HG02852 (cell line): ENCODE measurements around the gene ADAMTS2.
"Not testable (repeated sequence)": the region's sequence is repeated elsewhere in the genome, so short reads cannot be mapped to it uniquely, and the experiment has no call there.

Experiments used
- ATAC-seq: cut with Tn5 transposase; IDR thresholded peaks from one replicate; pipeline ENCODE4 v1.9.1; 2021; ENCODE audit warnings: mild to moderate bottlenecking, moderate library complexity; ENCODE audit not compliant: unreplicated experiment

The ADAMTS2 gene

GRCh38 chr5:179118756-179119414 lies 226.4 kb downstream of the ADAMTS2 start:
- ATAC-seq: no peak

- no peak for ATAC-seq
Observed at GRCh38 chr5:179118338-179118737, 226.9 kb downstream of the ADAMTS2 start.

- ATAC-seq: no peak
Observed at GRCh38 chr5:179115845-179116524, 229.3 kb downstream of the ADAMTS2 start.

GRCh38 chr5:179115307-179115706 lies 230.0 kb downstream of the ADAMTS2 start:
- no peak for ATAC-seq

GRCh38 chr5:179114756-179115155 lies 230.5 kb downstream of the ADAMTS2 start:
- no peak for ATAC-seq

- ATAC-seq: no peak
Observed at GRCh38 chr5:179113945-179114641, 231.2 kb downstream of the ADAMTS2 start.

- ATAC-seq: no peak
Observed at GRCh38 chr5:179113143-179113530, 232.1 kb downstream of the ADAMTS2 start.

- ATAC-seq: no peak
Observed at GRCh38 chr5:179112469-179113142, 232.7 kb downstream of the ADAMTS2 start.

GRCh38 chr5:179111267-179112207 lies 233.7 kb downstream of the ADAMTS2 start:
- no peak for ATAC-seq

- no peak for ATAC-seq
Observed at GRCh38 chr5:179110528-179110927, 234.7 kb downstream of the ADAMTS2 start.

- ATAC-seq: not testable (repeated sequence)
Observed at GRCh38 chr5:179101282-179101681, 244.0 kb downstream of the ADAMTS2 start.

GRCh38 chr5:179089502-179089901 lies 255.8 kb downstream of the ADAMTS2 start:
- ATAC-seq: no peak

GRCh38 chr5:179080724-179081123 lies 264.5 kb downstream of the ADAMTS2 start:
- ATAC-seq: no peak

- ATAC-seq: no peak
Observed at GRCh38 chr5:179079165-179079987, 265.9 kb downstream of the ADAMTS2 start.

- ATAC-seq: no peak
Observed at GRCh38 chr5:179065703-179066102, 279.6 kb downstream of the ADAMTS2 start.

- ATAC-seq: no peak
Observed at GRCh38 chr5:179061025-179061424, 284.2 kb downstream of the ADAMTS2 start.
